GM18873 (cell line): ENCODE measurements around the gene PPM1L.

Source experiments
- ATAC-seq: cut with Tn5 transposase; IDR thresholded peaks from one replicate; pipeline ENCODE4 v1.9.1; 2021; ENCODE audit warnings: mild to moderate bottlenecking, moderate library complexity, moderate number of reproducible peaks; ENCODE audit not compliant: unreplicated experiment, low FRiP score

Gene PPM1L

DNA sequence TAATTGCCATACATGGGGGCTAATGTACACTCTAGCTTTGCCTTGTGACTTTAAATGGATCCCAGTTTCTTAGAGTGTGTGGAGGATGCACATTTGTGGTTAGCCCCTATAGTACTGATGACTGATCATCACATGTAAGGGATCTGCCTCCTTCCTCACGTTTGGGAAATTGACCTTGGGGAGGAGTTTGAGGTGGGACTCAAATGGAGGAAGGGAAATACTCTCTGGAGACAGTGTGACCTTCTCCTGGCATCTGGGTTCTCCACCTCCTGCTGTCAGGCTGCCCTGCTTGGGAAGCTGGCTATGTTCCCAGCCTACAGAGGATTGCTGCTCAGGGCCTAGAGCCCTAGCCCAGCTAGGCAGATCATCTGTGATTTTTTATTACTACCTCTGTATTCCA, 48.7 kb downstream of the PPM1L start:
- ATAC-seq, result no peak

DNA sequence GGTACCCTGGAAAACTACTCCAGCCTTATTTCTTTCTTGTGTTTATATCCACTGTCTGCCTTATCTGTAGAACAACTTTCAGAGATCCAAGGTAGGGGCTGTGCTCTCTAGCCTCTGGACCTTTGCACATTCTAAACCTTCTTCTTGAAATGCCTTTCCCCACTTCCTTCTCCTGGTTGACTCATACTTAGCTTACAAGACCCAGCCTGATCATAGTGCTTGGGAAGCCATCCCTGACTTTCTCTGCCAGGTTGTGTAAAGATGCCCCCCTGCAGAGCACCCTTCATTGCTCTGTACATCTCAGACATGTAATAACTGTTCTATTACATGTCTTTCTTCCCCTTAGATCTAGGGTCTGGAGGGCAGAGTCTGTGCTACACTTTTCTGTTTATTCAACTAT, 50.1 kb downstream of the PPM1L start:
- ATAC-seq, result no peak

DNA sequence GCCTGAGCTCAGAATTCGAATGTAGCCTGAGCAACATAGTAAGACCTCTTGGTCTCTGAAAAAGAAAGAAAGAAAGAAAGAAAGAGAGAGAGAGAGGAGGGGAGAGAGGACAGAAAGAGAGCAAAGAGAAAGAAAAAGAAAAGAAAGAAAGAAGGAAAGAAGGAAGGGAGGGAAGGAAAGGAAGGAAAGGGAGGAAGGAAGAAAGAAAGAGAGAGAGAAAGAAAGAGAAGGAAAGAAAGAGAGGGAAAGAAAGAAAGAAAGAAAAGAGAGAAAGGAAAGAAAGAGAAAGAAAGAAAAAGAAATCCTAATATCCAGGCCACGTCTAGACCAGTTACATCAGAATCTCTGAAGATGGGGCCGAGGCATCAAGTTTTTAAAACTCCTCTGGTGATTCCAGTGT, 50.7 kb downstream of the PPM1L start:
- no peak for ATAC-seq

DNA sequence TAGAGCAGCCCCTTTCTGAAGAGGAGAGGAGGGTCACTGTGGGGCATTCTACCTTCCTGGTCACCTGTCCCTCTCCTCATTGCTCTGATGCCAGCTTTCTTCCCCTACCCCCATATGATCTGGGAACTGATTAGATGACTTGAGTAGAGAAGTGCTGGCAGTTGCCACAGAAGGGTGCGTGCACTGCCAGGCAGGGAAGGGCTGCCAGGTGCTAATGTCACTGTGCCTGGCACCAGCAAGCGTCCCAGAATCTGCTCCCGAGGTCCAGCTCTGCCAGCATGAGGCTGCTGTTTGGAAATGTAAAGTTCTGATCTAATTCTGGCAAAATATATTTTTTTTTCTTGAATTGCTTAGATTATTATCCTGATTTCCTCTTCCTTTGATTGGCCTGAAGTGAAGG, 52.8 kb downstream of the PPM1L start:
- ATAC-seq, result no peak

DNA sequence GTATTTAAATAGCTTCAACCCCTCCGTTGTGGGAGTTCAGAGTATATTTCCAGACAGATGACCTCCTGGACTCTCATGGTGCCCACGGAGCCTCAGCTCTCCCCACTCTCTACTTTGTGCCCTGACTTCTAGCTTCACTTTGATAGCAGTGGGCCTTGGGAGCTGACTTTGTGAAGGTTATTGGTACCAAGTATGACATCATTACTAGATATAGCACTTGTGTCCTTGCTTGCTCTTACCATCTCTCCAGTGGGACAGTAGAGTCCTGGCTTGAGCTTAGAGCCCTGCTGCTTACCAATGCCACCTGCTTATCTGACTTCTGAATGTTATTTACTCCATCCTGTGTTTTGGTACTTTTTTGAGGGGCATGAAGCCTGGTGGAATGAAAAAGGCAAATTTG, 53.4 kb downstream of the PPM1L start:
- ATAC-seq, result no peak

DNA sequence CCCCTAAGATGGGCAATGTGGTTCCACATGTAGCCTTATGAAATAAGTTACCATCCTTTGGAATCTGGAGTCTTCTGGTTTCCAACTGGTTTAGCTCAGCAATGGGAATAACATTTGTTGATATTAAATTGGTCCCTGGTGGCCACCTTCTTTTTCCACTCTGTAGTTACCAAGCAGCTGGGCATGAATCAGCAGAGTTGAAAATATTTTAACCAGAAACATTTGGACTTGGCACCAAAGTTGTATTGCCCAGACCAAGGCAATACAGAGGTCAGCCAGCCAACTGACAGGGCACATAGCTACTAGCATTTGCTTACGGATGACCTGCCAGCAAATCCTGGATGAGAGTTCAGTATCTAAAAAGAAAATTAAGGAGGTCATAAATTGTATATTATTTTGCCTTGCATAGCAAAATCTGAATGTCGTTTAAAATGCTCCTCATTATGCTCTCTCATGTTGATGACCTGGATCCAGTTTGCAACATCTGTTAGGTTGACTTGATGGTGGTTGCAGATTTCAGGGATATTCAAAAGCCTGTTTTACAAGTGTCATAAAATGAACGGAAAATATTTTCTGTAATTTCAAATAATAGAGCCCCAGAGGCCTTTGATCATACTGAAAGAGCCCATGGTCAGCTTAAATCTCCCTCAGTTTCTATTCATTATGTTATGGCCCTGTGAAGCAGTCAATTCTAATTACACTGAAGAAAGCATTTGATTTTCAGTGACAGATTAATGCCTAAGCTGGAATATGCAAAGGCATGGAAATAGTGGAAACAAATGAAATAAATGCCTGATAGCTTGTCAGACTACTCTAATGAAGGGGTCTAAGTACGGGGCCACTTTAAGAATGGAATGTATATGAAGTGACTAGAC, 54.6 kb downstream of the PPM1L start:
- no peak for ATAC-seq

DNA sequence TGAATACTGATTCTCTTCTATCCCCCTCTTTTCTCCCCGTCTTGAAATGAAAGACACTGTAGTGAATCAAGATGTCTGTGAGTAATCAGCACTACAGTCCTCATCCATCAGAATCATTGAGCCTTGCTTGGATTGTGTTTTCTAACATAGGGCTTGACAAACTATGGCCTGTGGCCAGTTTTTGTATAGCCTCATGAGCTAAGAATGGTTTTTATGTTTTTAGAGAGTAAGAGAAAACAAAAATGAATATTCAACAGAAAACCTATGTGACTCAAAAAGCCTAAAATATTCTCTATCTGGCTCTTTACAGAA, 55.2 kb downstream of the PPM1L start:
- ATAC-seq, result no peak

DNA sequence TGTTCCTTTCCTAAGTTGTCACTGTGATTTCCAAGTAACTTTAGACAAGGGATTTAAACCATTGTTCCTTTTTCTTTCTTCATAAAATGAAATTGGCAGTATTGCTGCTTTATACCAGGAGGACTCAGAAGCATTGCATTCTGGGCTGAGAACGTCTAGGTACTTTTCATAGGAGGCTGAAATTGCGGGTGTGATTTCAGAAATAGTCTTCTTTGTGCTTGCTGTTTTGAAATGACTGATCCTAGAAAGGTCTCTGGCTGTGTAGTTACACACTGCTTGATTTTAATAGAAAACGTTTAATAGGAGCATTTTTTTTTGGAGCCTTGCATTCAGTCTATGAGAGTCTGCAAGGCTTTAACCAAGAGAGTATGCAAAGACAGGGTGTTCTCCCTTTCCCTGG, 56.3 kb downstream of the PPM1L start:
- ATAC-seq, result no peak

DNA sequence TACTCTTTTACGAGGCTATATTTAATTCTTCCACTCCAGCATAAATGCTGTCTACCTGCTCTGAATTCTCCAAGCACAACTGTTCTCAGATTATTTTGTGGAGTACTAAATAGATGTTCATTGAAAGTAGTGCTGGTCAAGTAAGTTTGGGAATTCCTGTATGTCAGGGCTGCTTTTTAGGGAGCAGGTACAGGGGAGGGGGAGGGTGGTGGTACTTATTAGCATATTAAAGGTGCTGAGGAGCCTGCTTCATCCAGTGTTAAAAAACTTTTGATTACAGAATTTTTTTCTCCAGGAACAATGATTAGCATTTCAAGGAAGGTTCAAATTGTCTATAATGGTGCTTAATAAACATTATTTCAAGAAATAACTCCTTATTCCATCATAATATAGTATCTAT, 59.2 kb downstream of the PPM1L start:
- ATAC-seq, result no peak

DNA sequence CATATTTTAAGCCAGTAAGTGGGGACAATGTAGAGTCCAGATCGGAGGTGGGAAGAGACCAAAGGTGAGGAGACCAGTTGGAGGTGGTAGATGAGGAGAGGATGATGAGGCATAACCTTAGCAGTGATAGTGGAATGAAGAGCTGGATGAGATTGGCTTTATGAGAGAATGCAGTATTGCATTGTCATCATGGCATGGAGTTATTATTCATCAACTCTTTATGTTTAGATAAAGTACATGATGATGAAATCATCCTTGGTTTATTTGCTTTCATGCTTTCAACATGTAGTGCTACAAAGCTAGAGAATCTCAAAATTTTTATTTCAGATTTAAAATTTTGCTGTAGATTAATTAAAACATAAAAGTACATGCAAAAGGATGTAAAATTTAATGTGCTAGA, 64.0 kb downstream of the PPM1L start:
- ATAC-seq, result no peak

DNA sequence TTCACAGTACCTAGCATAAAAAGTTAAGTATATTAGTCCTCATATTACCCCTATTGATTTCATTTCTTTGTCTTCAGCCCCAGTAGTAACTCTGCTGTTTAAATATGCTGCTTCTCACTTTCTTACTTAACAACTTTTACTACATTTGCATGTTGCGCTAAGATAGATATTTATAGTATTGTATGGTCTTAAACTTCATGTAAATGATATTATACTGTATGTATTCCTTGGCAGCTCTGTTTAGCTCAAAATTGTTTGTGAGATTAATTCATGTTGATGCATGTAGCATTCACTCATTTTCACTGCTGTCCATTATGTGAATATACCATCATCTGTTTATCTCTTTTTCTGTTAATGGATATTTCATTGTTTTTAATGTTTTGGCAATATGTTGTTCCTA, 64.4 kb downstream of the PPM1L start:
- no peak for ATAC-seq

DNA sequence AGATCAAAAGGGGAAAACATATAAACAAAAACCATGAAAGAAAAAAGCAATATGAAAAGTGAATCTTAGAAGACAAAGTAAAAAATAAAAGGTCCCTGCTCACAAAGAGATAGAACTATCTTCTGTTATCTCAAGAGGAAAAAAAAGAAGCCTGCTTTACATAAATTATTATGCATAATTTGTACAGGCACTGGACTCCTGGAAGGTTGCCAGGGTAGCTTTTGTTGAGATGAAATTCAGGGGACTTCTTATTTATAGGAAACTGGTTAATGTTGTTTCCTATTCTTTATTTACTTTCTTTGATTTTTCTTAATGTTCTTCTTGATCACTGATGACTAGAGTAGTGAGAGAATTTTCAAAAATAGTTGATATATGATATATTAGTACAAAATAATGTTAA, 66.9 kb downstream of the PPM1L start:
- no peak for ATAC-seq

DNA sequence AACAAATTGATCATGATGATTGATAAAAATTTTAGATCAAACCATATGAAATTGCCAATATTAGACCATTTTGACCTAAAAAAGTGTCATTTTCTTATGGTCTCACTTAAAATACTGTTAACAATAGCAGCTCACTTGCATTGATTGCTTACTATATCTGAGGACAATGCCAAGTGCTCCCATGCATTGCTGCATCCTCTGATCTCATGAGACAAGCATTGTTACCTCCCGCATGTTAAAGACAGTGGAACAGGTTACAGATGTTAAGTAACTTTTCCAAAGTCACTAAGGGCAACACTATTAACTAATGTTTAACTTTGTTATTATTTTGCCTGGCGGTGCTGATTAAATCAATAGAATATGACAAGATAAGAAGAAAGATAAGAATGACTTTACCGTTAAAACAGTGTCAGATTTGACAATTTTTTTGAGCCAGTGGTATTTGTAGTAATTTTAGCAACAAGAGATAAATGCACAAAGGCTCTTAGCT, 69.3 kb downstream of the PPM1L start:
- no peak for ATAC-seq

DNA sequence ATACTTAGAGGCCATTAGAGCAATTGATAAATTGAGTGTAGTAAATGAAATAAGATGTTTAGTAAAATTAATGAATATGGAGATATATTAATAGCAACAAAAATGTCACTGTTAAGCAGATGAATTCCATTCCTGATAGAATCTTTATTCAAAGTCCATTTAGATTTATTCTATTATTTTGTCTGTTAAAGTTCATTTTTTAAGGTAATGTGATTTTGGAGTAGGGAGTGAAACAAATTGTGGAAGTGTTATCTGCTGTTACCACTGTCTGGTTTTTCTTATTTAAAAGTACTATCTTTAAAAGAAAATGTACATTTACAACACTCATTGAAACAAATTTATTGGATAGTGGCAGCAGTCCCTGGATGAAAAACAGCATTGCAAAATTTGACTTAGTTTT, 70.4 kb downstream of the PPM1L start:
- ATAC-seq, result no peak

DNA sequence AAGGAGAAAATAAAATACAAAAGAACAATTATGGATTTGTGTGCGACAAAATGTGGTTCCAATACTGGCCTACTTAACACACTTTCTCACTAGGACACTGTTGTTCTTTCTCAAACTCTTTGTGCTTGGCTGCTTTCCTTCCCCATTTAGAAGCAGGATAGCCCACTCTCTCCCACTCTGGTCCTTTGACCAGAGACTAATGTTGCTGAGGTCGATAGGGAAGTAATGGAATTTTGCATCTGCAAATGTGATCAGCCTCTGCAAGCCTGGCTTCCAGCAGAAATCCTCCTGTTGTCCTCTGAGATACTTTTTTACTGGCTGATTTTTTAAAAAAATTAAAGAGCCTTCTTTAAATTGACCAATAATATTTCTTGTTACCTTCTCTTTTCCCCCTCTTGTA, 71.0 kb downstream of the PPM1L start:
- no peak for ATAC-seq

DNA sequence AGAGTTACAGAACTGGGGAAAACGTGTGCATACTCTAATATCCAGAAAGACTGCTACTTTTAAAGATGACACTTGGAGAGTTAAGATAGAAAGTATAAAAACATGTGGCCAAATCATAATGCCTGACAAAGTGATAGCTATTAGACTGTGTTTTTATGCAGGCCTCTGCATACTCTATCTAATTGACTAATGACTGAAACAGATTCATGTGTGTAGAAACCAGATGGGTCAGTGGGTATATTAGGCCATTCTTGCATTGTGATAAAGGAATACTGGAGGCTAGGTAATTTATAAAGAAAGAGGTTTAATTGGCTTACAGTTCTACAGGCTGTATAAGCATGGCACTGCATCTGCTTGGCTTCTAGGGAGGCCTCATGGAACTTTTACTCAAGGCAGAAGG, 71.5 kb downstream of the PPM1L start:
- no peak for ATAC-seq

DNA sequence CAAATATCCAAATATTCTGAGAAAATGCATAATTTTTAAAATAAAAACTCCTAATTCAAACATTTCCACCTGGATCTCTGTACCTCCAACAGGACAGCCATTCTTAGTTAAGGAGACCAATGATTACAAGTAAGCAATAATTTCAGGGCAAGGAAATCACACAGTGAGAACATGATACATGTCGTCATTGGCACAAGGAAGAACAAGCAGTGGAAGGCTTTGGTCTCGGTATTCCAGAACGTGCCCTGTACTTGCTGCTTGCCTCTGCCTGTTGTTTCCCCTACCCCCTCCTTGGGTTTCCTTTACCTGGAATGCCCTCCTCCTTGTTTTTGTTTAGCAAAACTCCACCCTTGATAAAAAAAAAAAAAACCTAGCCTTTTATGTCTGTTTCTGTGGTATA, 72.8 kb downstream of the PPM1L start:
- ATAC-seq, result no peak

DNA sequence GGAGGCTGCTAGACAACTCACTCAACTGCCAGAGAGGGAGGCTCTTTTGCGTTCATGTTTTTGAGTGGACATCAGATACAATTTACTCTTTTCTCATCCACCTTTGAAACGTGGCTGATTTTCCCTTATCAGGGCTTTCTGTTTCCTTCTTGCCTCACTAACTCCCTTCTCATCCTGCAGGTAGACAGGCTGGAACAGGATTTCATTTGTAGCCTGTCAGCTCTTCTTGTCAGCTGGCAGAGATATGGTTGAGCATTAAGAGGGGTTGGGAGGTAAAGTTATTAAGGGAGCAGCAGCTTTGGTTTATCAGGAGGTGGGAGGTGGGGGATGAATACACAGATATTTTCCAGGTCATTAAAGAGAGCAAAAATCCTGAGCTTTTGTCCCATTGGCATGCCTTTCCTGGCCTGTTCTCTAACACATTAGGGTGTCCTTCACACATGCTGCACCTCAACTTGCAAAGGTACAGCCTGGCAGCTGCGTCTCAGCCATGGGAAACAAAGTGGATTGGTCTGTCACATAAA, 73.5 kb downstream of the PPM1L start:
- no peak for ATAC-seq

DNA sequence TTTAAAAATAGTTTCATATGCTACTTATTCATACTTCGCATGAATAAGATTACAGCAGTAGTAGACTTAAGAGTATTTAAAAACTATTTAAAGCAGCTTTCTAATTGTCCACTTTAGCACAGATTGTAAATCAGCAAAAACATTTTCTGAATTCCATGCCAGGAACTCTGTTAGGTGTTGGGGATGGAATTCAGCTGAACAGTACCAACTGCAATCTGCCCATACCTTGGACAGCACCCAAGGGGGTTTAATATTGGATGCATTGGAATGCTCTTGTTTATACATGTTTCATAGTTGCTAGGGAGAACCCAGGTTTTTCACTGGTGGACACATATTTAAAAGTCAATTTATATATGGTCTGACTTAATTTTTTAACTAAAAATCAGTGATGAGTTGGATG, 74.8 kb downstream of the PPM1L start:
- no peak for ATAC-seq

DNA sequence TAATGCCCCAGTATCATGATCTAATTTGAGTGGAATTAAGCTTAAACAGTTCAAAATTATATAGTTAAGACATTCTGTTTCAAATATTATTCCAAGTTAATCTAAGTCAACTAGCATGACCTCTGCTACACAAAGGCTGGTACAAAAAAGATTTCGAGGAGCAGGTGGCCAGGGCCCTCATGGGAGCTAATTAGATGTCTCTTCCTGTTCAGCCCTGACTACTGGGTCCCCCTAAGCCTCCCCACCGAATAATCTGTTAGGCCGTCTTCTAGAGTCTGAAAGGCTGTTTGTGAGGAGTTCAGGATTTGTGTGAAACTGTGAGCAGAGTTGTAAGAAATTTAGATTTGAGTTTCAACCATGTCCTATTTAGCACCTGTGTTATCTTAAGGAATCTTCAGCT, 75.4 kb downstream of the PPM1L start:
- ATAC-seq, result no peak

DNA sequence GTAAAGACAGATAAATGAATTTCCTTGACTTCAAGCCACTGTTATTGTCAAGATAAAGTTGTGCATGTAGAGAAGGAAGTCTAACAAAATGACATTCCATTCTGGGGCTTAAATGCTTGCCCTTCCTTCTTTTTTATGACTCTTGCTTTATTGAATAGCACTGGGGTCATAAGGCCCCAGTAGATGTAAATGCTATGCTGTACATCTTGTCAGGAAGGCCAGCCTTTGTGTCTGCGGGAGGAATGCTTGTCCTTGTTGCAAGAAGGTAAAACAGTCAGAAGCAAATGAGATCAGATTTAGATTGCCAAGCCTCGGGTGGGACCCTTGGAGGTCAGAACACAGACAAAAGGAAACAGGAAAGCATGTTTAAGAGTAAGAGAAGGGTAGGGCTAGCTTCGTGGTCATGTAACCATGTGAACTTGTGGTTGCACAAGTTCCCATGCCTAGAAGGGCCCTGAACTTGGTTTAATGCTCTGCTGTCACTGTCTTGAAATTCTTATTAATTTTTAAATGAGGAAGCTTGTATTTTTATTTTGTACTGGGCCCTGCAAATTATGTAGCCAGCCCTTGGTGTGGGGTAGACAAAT, 81.5 kb downstream of the PPM1L start:
- ATAC-seq, result no peak

DNA sequence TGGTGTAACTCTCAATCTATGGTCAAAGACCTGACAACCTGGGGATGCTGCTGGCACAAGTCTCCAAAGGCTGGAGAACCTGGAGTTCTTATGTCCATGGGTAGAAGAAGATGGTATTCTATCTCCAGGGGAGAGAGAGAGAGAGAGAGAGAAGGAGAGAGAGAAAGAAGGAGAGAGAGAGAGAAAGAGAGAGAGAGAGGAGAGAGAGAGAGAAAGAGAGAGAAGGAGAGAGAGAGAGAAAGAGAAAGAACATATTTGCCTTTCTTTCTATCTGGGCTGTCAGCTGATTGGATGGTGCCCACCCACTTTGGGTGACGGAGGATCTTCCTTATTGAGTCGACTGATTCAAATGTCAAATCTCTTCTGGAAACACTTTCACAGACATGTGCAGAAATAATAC, 84.6 kb downstream of the PPM1L start:
- no peak for ATAC-seq
